T1000 (cell line): ENCODE data around the gene WFIKKN1.
"Not testable (repeated sequence)": the region's sequence is repeated elsewhere in the genome, so short reads cannot be mapped to it uniquely, and the experiment has no call there.

ENCODE experiments used
- DNase-seq: peaks from one replicate; lab custom pipeline; 2025; ENCODE audit warnings: mixed read lengths; lab: John Stamatoyannopoulos, UW

Gene WFIKKN1

GRCh38 chr16:595942-596735 is 34.6 kb upstream of the WFIKKN1 start:
- no peak for DNase-seq

- no peak for DNase-seq
Measured at GRCh38 chr16:596736-597060, 34.1 kb upstream of the WFIKKN1 start.

GRCh38 chr16:597655-598054 is 33.1 kb upstream of the WFIKKN1 start:
- DNase-seq = not testable (repeated sequence)

GRCh38 chr16:598823-599739 is 31.7 kb upstream of the WFIKKN1 start:
- no peak for DNase-seq

- no peak for DNase-seq
Measured at GRCh38 chr16:600781-601180, 30.0 kb upstream of the WFIKKN1 start.

- no peak for DNase-seq
Measured at GRCh38 chr16:603933-604332, 26.9 kb upstream of the WFIKKN1 start.

GRCh38 chr16:606656-607307 is 24.0 kb upstream of the WFIKKN1 start:
- DNase-seq = no peak

- no peak for DNase-seq
Measured at GRCh38 chr16:608019-608418, 22.8 kb upstream of the WFIKKN1 start.

- no peak for DNase-seq
Measured at GRCh38 chr16:609316-609715, 21.5 kb upstream of the WFIKKN1 start.

GRCh38 chr16:609984-610383 is 20.8 kb upstream of the WFIKKN1 start:
- no peak for DNase-seq

- DNase-seq = no peak
Measured at GRCh38 chr16:610513-611381, 20.0 kb upstream of the WFIKKN1 start.

GRCh38 chr16:615122-615521 is 15.7 kb upstream of the WFIKKN1 start:
- no peak for DNase-seq

GRCh38 chr16:616733-617586 is 13.8 kb upstream of the WFIKKN1 start:
- DNase-seq = no peak

GRCh38 chr16:617855-618254 is 12.9 kb upstream of the WFIKKN1 start:
- DNase-seq = no peak

GRCh38 chr16:619476-620100 is 11.2 kb upstream of the WFIKKN1 start:
- no peak for DNase-seq

GRCh38 chr16:620700-621525 is 9.9 kb upstream of the WFIKKN1 start:
- DNase-seq = no peak

GRCh38 chr16:621526-622105 is 9.2 kb upstream of the WFIKKN1 start:
- DNase-seq = no peak

- no peak for DNase-seq
Measured at GRCh38 chr16:622920-623280, 7.9 kb upstream of the WFIKKN1 start.

- DNase-seq = no peak
Measured at GRCh38 chr16:624526-625070, 6.2 kb upstream of the WFIKKN1 start.
